IMR-90 (cell line): ENCODE results near the gene ADCY5. TPM values are rescaled to one million over a fixed set of nuclear protein-coding genes. Genes with fewer than 3 reads are reported as not detected.

Source experiments
- ATAC-seq: fragments of 200-7000 bp; cut with Tn5 transposase; 2 replicates; pipeline ENCODE4 v1.9.1; 2020; ENCODE audit warnings: low read depth, mild to moderate bottlenecking, moderate library complexity
- BruUV-seq: library from RNA; stranded (reverse); fragments of 400-500 nt; replicated peaks from 2 replicates; lab custom pipeline; 2021; lab: Mats Ljungman, UMichigan
- CTCF ChIA-PET: fragments of 300-600 bp; formaldehyde crosslinking; extraction: SDS; loops from one replicate; lab custom pipeline; 2021; ENCODE audit warnings: antibody characterized with exemption; lab: Yijun Ruan, JAX
- POLR2A ChIA-PET: fragments of 300-600 bp; sonication (Branson Sonifier 250); formaldehyde crosslinking; loops from one replicate; lab custom pipeline; 2022; ENCODE audit warnings: antibody characterized with exemption; ENCODE audit not compliant: unreplicated experiment; lab: Charles Lee
- DNase-seq: peaks from one replicate; pipeline ENCODE4 v3.0.0; 2013
- H2AFZ ChIP-seq: replicated peaks from 2 replicates; pipeline ENCODE3; 2013; ENCODE audit warnings: low read length, mild to moderate bottlenecking; ENCODE audit not compliant: poor library complexity
- H2AK5ac ChIP-seq: 2 replicates; pipeline ENCODE4 v1.6.1; 2013; ENCODE audit warnings: low read depth, low read length, inconsistent platforms
- H2AK9ac ChIP-seq: replicated peaks from 2 replicates; pipeline ENCODE3; 2013; ENCODE audit warnings: mild to moderate bottlenecking, low read depth, low read length, moderate library complexity; ENCODE audit not compliant: poor library complexity
- H2BK120ac ChIP-seq: 2 replicates; pipeline ENCODE4 v1.6.1; 2013; ENCODE audit warnings: low read depth, low read length, inconsistent platforms
- H2BK15ac ChIP-seq: 3 replicates; pipeline ENCODE4 v1.6.1; 2013; ENCODE audit warnings: low read depth, low read length, inconsistent platforms
- H2BK20ac ChIP-seq: 2 replicates; pipeline ENCODE4 v1.6.1; 2013; ENCODE audit warnings: low read depth, mild to moderate bottlenecking, inconsistent platforms, low read length, moderate library complexity
- H2BK5ac ChIP-seq: 2 replicates; pipeline ENCODE4 v1.6.1; 2013; ENCODE audit warnings: mild to moderate bottlenecking, low read depth, low read length, inconsistent platforms; ENCODE audit not compliant: poor library complexity, severe bottlenecking
- H3K14ac ChIP-seq: replicated peaks from 2 replicates; pipeline ENCODE4 v1.6.1; 2013; ENCODE audit warnings: low read depth, low read length, inconsistent platforms
- H3K18ac ChIP-seq: 2 replicates; pipeline ENCODE4 v1.6.1; 2013; ENCODE audit warnings: low read depth, low read length, control low read depth
- H3K23ac ChIP-seq: 2 replicates; pipeline ENCODE4 v1.6.1; 2013; ENCODE audit warnings: low read depth, low read length, inconsistent platforms
- H3K27ac ChIP-seq: 2 replicates; pipeline ENCODE4 v1.5.1; 2013; ENCODE audit warnings: mild to moderate bottlenecking, control low read depth, low read length; ENCODE audit not compliant: insufficient read depth
- H3K27me3 ChIP-seq: 2 replicates; pipeline ENCODE4 v1.6.1; 2013; ENCODE audit warnings: low read length; ENCODE audit not compliant: control insufficient read depth, insufficient read depth
- H3K36me3 ChIP-seq: 2 replicates; pipeline ENCODE4 v1.6.1; 2013; ENCODE audit warnings: low read length, mixed read lengths; ENCODE audit not compliant: control insufficient read depth, insufficient read depth
- H3K4ac ChIP-seq: 2 replicates; pipeline ENCODE4 v1.6.1; 2013; ENCODE audit warnings: low read depth, low read length, inconsistent platforms
- H3K4me1 ChIP-seq: 2 replicates; pipeline ENCODE4 v1.6.1; 2013; ENCODE audit warnings: low read length, mixed read lengths; ENCODE audit not compliant: control insufficient read depth, insufficient read depth
- H3K4me2 ChIP-seq: 2 replicates; pipeline ENCODE4 v1.6.1; 2013; ENCODE audit warnings: low read depth, mild to moderate bottlenecking, control low read depth, low read length, moderate library complexity
- H3K4me3 ChIP-seq: 2 replicates; pipeline ENCODE4 v1.5.1; 2013; ENCODE audit warnings: low read depth, mild to moderate bottlenecking, control low read depth, low read length, moderate library complexity; ENCODE audit not compliant: insufficient read depth
- H3K56ac ChIP-seq: 2 replicates; pipeline ENCODE4 v1.6.1; 2013; ENCODE audit warnings: low read length, inconsistent platforms; ENCODE audit not compliant: insufficient read depth; ENCODE audit errors: extremely low read depth
- H3K79me1 ChIP-seq, 2 experiments: 2 replicates each; pipeline ENCODE4 v1.6.1; 2013; ENCODE audit warnings: low read length in 2 of 2, inconsistent platforms in 1 of 2, low read depth in 1 of 2
- H3K9ac ChIP-seq: 2 replicates; pipeline ENCODE4 v1.6.1; 2013; ENCODE audit warnings: low read depth, low read length, control low read depth
- H3K9me1 ChIP-seq: 2 replicates; pipeline ENCODE4 v1.6.1; 2013; ENCODE audit warnings: low read length, inconsistent platforms; ENCODE audit not compliant: insufficient read depth
- H3K9me3 ChIP-seq: 2 replicates; pipeline ENCODE4 v1.6.1; 2013; ENCODE audit warnings: low read length; ENCODE audit not compliant: control insufficient read depth, insufficient read depth
- H4K20me1 ChIP-seq: 2 replicates; pipeline ENCODE4 v1.6.1; 2013; ENCODE audit warnings: low read length, inconsistent platforms; ENCODE audit not compliant: insufficient read depth
- H4K5ac ChIP-seq: 2 replicates; pipeline ENCODE4 v1.6.1; 2013; ENCODE audit warnings: mild to moderate bottlenecking, low read depth, low read length, control low read depth
- H4K8ac ChIP-seq, 2 experiments: 2 replicates each; pipeline ENCODE4 v1.6.1; 2013; ENCODE audit warnings: low read depth in 2 of 2, low read length in 2 of 2, control low read depth in 1 of 2, inconsistent platforms in 1 of 2
- H4K91ac ChIP-seq: 2 replicates; pipeline ENCODE4 v1.6.1; 2013; ENCODE audit warnings: low read depth, low read length, inconsistent platforms; ENCODE audit not compliant: insufficient read depth
- BHLHE40 ChIP-seq: fragments of 150-350 bp; IDR thresholded peaks from 2 replicates; pipeline ENCODE4 v1.6.1; 2016; ENCODE audit warnings: mild to moderate bottlenecking, low read depth, low read length
- CEBPB ChIP-seq: IDR thresholded peaks from 2 replicates; pipeline ENCODE4 v1.6.1; 2012; ENCODE audit warnings: low read depth, low read length, improper control_type of control experiment
- CHD1 ChIP-seq: IDR thresholded peaks from 2 replicates; pipeline ENCODE4 v1.6.1; 2012; ENCODE audit warnings: low read depth, low read length, improper control_type of control experiment
- CTCF ChIP-seq: conservative IDR thresholded peaks from 2 replicates; pipeline ENCODE4 v1.5.1; 2012; ENCODE audit warnings: mild to moderate bottlenecking, low read depth, low read length, improper control_type of control experiment
- ELK1 ChIP-seq: fragments of 150-350 bp; IDR thresholded peaks from 2 replicates; pipeline ENCODE4 v1.6.1; 2016; ENCODE audit warnings: low read depth, mild to moderate bottlenecking, low read length, moderate library complexity, borderline replicate concordance
- FOS ChIP-seq: fragments of 150-350 bp; IDR thresholded peaks from 2 replicates; pipeline ENCODE4 v1.6.1; 2016; ENCODE audit warnings: low read depth, low read length
- MAFK ChIP-seq: IDR thresholded peaks from 2 replicates; pipeline ENCODE4 v1.6.1; 2012; ENCODE audit warnings: low read depth, low read length, improper control_type of control experiment
- MAZ ChIP-seq: IDR thresholded peaks from 2 replicates; pipeline ENCODE4 v1.6.1; 2012; ENCODE audit warnings: low read depth, mild to moderate bottlenecking, low read length, improper control_type of control experiment, moderate library complexity, borderline replicate concordance
- MXI1 ChIP-seq: IDR thresholded peaks from 2 replicates; pipeline ENCODE4 v1.6.1; 2012; ENCODE audit warnings: low read depth, mild to moderate bottlenecking, low read length, moderate library complexity, borderline replicate concordance
- NFE2L2 ChIP-seq: fragments of 150-350 bp; IDR thresholded peaks from 2 replicates; pipeline ENCODE4 v1.6.1; 2016; ENCODE audit warnings: low read depth, mild to moderate bottlenecking, low read length
- POLR2A ChIP-seq: IDR thresholded peaks from 2 replicates; pipeline ENCODE4 v1.6.1; 2012; ENCODE audit warnings: mild to moderate bottlenecking, low read depth, low read length
- RAD21 ChIP-seq: IDR thresholded peaks from 2 replicates; pipeline ENCODE4 v1.6.1; 2012; ENCODE audit warnings: low read length, improper control_type of control experiment
- RCOR1 ChIP-seq: IDR thresholded peaks from 2 replicates; pipeline ENCODE4 v1.6.1; 2012; ENCODE audit warnings: mild to moderate bottlenecking, low read length, improper control_type of control experiment; ENCODE audit not compliant: insufficient replicate concordance
- RFX5 ChIP-seq: IDR thresholded peaks from 2 replicates; pipeline ENCODE4 v1.8.0; 2012; ENCODE audit warnings: low read depth, mild to moderate bottlenecking, low read length, moderate library complexity
- SMC3 ChIP-seq: fragments of 150-350 bp; IDR thresholded peaks from 2 replicates; pipeline ENCODE4 v1.6.1; 2016; ENCODE audit warnings: low read depth, mild to moderate bottlenecking, antibody characterized with exemption, low read length, moderate library complexity
- USF2 ChIP-seq: fragments of 150-350 bp; IDR thresholded peaks from 2 replicates; pipeline ENCODE4 v1.6.1; 2017; ENCODE audit warnings: mild to moderate bottlenecking, antibody characterized with exemption, low read length, low read depth
- WGBS, 2 experiments: methylation state at CpG; one replicate each; pipeline versions ENCODE4 v1.1.5 to v1.1.7; 2013; ENCODE audit warnings: missing lambda C conversion rate in 2 of 2; ENCODE audit not compliant: insufficient read length in 1 of 2; ENCODE audit errors: extremely low coverage in 2 of 2; 5-methylcytosine and 5-hydroxymethylcytosine counted together
- dilution Hi-C: fragments of 300-500 bp; cut with HindIII; formaldehyde crosslinking; loops from one replicate; pipeline ENCODE4 v1.14.3; 2018; ENCODE audit warnings: low sequenced_read_pairs; ENCODE audit not compliant: unreplicated experiment
- in situ Hi-C: fragments of 300-500 bp; cut with MboI; formaldehyde crosslinking; loops from 3 replicates; pipeline ENCODE4 v1.14.3; 2019; ENCODE audit warnings: low sequenced_read_pairs, inconsistent platforms, mixed read lengths
- intact Hi-C: fragments of 100-400 bp; cut with micrococcal nuclease; formaldehyde crosslinking; loops from 2 replicates; pipeline ENCODE4 v1.10.0; 2022
- polyA plus RNA-seq, 3 experiments: library from polyadenylated mRNA; depleted of rRNA; stranded (reverse); fragments of >200 nt; gene quantifications; 2 replicates each; pipeline ENCODE4 v1.2.3, GENCODE V29; 2012; ENCODE audit warnings: low replicate concordance in 1 of 3
- total RNA-seq: library from RNA; depleted of rRNA; stranded (reverse); fragments of >200 nt; gene quantifications from 2 replicates; pipeline ENCODE4 v1.2.3, GENCODE V29; 2012

Gene ADCY5
- total and polyA plus RNA-seq, 2 of the 4 experiments (the other 2 are of a cell fraction), result 0.14 to 0.18 TPM

GRCh38 chr3:123486460-123486859 is 37.6 kb upstream of the ADCY5 start:
- Histone ChIP-seq H2BK120ac (no peak overlapping the region), H2AFZ (no peak overlapping the region), H3K9ac (no peak overlapping the region), H2BK15ac (no peak overlapping the region), H3K36me3 (peaks cover 4% of the 10 kb centered on the region; the same call in 1 of the 2 replicates), H3K9me3 (no peaks in the 10 kb centered on the region), H2BK5ac (no peak overlapping the region), H2BK20ac (no peak overlapping the region), H3K56ac (no peak overlapping the region), H3K9me1 (no peaks in the 10 kb centered on the region), H4K8ac (no peak overlapping the region), H4K20me1 (no peaks in the 10 kb centered on the region), H3K23ac (no peak overlapping the region), H4K91ac (no peak overlapping the region), H3K27me3 (peaks cover 19% of the 10 kb centered on the region), H3K4me2 (no peak overlapping the region), H3K18ac (no peak overlapping the region), H3K4me1 (no peaks in the 10 kb centered on the region), H2AK9ac (no peak overlapping the region), H3K4ac (no peak overlapping the region), H3K14ac (no peak overlapping the region), H2AK5ac (no peak overlapping the region), H3K27ac (no peak overlapping the region), H3K79me1 (no peaks in the 10 kb centered on the region), H3K4me3 (no peak overlapping the region), H4K5ac (no peak overlapping the region)
- no peak for TF ChIP-seq CEBPB
- TF ChIP-seq RAD21, result no peak
- TF ChIP-seq POLR2A, result no peak
- TF ChIP-seq RFX5, result no peak
- no peak for TF ChIP-seq MXI1
- no peak for TF ChIP-seq MAFK
- no peak for TF ChIP-seq CTCF
- no peak for TF ChIP-seq CHD1
- no peak for TF ChIP-seq MAZ
- no peak for TF ChIP-seq SMC3
- TF ChIP-seq BHLHE40, result no peak
- no peak for TF ChIP-seq ELK1
- TF ChIP-seq NFE2L2, result no peak
- no peak for TF ChIP-seq RCOR1
- TF ChIP-seq USF2, result no peak
- TF ChIP-seq FOS, result no peak
- intact Hi-C loops (no loop called here), in situ Hi-C loops (loop anchor here (5.0 kb wide), 1 partner anchor 159 kb away; no protein-coding TSS in a partner anchor), dilution Hi-C loops (no loop called here)
- ATAC-seq (no peak), DNase-seq (no peak)
- WGBS, 2 experiments, result no CpG with 5 or more reads among the region's 7 CpGs
- CTCF ChIA-PET, result interaction anchor here (0.7 kb wide), 1 partner anchor 21 kb away, joined by 3 read pairs; no protein-coding TSS in a partner anchor
- POLR2A ChIA-PET, result no interaction called here
- no TSS peak for BruUV-seq
